Activated CD4-positive, CD25-positive, alpha-beta regulatory T cell treated with anti-CD3 and anti-CD28 coated beads, Interleukin-2, amount 50 U/mL, for 16 hours (primary cell): Measurements from ENCODE around the gene RARS2.
"Not testable (repeated sequence)": the region's sequence is repeated elsewhere in the genome, so short reads cannot be mapped to it uniquely, and the experiment has no call there.

ENCODE experiments used
- DNase-seq: peaks from one replicate; pipeline ENCODE4 v3.0.0-alpha.2; 2020; ENCODE audit warnings: low read depth, low spot score

Gene RARS2

GRCh38 chr6:87501809-87502572 is 87.8 kb downstream of the RARS2 start:
- no peak for DNase-seq

- no peak for DNase-seq
Observed at GRCh38 chr6:87498048-87498447, 91.7 kb downstream of the RARS2 start.

GRCh38 chr6:87494761-87495422 is 94.9 kb downstream of the RARS2 start:
- no peak for DNase-seq

- not testable (repeated sequence) for DNase-seq
Observed at GRCh38 chr6:87489326-87489725, 100.5 kb downstream of the RARS2 start.

GRCh38 chr6:87487555-87487954 is 102.2 kb downstream of the RARS2 start:
- DNase-seq = no peak

- DNase-seq = no peak
Observed at GRCh38 chr6:87484491-87484890, 105.3 kb downstream of the RARS2 start.

GRCh38 chr6:87483929-87484328 is 105.9 kb downstream of the RARS2 start:
- DNase-seq = no peak

- DNase-seq = no peak
Observed at GRCh38 chr6:87482366-87482765, 107.4 kb downstream of the RARS2 start.

- DNase-seq = no peak
Observed at GRCh38 chr6:87481931-87482330, 107.9 kb downstream of the RARS2 start.

GRCh38 chr6:87473419-87473903 is 116.3 kb downstream of the RARS2 start:
- no peak for DNase-seq

GRCh38 chr6:87472525-87473418 is 117.0 kb downstream of the RARS2 start, which contains the start of gene SLC35A1:
TSS of gene SLC35A1 (plus strand) at chr6:87472974. CDS start at chr6:87473004, 30 bp downstream.
- DNase-seq = peak; percentile 70

- no peak for DNase-seq
Observed at GRCh38 chr6:87465051-87465450, 124.7 kb downstream of the RARS2 start.
